ENCODE measurements around the gene TAF3.

DNA sequence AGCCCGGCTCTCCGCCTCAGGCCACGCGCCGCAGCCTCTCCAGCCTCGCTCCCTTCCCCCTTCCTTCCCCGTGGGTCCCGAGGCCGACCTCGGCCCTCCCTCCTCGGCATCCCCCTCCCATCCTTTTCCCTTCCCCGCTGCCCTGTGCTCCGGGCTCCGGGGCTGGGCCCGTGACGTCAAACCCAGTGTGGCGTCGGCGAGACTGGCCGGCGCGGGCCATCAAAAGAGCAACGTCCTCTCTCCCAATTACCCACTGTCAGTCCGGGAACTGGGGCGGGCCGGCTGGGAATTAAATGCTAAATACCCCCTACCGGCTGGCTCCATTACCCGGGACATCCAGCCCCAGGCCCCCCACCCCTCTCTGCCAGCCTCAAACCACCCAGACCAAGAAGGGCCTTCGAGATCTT, 233.5 kb downstream of the TAF3 start:
- TF ChIP-seq, protein P1, sequence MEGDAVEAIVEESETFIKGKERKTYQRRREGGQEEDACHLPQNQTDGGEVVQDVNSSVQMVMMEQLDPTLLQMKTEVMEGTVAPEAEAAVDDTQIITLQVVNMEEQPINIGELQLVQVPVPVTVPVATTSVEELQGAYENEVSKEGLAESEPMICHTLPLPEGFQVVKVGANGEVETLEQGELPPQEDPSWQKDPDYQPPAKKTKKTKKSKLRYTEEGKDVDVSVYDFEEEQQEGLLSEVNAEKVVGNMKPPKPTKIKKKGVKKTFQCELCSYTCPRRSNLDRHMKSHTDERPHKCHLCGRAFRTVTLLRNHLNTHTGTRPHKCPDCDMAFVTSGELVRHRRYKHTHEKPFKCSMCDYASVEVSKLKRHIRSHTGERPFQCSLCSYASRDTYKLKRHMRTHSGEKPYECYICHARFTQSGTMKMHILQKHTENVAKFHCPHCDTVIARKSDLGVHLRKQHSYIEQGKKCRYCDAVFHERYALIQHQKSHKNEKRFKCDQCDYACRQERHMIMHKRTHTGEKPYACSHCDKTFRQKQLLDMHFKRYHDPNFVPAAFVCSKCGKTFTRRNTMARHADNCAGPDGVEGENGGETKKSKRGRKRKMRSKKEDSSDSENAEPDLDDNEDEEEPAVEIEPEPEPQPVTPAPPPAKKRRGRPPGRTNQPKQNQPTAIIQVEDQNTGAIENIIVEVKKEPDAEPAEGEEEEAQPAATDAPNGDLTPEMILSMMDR (IDR thresholded peaks at IDR 0.05; ENCODE audit: low read length), result no peak
- TF ChIP-seq EZH2phosphoT487 (IDR thresholded peaks at IDR 0.05; ENCODE audit: low read length), result no peak
- no peak for TF ChIP-seq EZH2 (optimal IDR thresholded peaks at IDR 0.05; ENCODE audit: low read depth, low read length)
